GM12878 (cell line): ENCODE results near the gene ZNF366. TPM values are rescaled to one million over a fixed set of nuclear protein-coding genes. Genes with fewer than 3 reads are reported as not detected.

Experiments
- ASH2L ChIP-seq: fragments of 300-600, 200-600 bp; sonication (generic); IDR thresholded peaks from 2 replicates; pipeline ENCODE4 v1.6.1; 2017; ENCODE audit warnings: low read depth, mild to moderate bottlenecking, borderline replicate concordance
- CBFB ChIP-seq: IDR thresholded peaks from 2 replicates; pipeline ENCODE4 v1.6.1; 2016; ENCODE audit warnings: antibody characterized with exemption, low read depth
- CHD2 ChIP-seq: IDR thresholded peaks from 2 replicates; pipeline ENCODE4 v1.6.1; 2011; ENCODE audit warnings: low read depth, low read length, improper control_type of control experiment, borderline replicate concordance
- CUX1 ChIP-seq: IDR thresholded peaks from 2 replicates; pipeline ENCODE4 v1.6.1; 2012; ENCODE audit warnings: improper control_type of control experiment, low read depth, low read length; ENCODE audit not compliant: insufficient replicate concordance
- EZH2 ChIP-seq: IDR thresholded peaks from 2 replicates; pipeline ENCODE4 v1.6.1; 2012; ENCODE audit warnings: low read depth, mild to moderate bottlenecking, control low read depth, inconsistent platforms, low read length, borderline replicate concordance; ENCODE audit not compliant: control insufficient read depth
- GATAD2B ChIP-seq: fragments of 450-650 bp; conservative IDR thresholded peaks from 2 replicates; pipeline ENCODE4 v1.6.1; 2017; ENCODE audit warnings: low read depth, mild to moderate bottlenecking, moderate library complexity
- MEF2A ChIP-seq: IDR thresholded peaks from 2 replicates; pipeline ENCODE4 v1.6.1; 2011; ENCODE audit warnings: low read depth, mild to moderate bottlenecking, low read length, moderate library complexity; ENCODE audit not compliant: insufficient read depth
- MLLT1 ChIP-seq: fragments of 450-650 bp; IDR thresholded peaks from 2 replicates; pipeline ENCODE4 v1.6.1; 2016; ENCODE audit warnings: mild to moderate bottlenecking
- NBN ChIP-seq: fragments of 450-650 bp; IDR thresholded peaks from 2 replicates; pipeline ENCODE4 v1.6.1; 2016
- PAX8 ChIP-seq: fragments of 450-650 bp; IDR thresholded peaks from 2 replicates; pipeline ENCODE4 v1.6.1; 2017; ENCODE audit warnings: mild to moderate bottlenecking, moderate library complexity
- REST ChIP-seq: IDR thresholded peaks from 2 replicates; pipeline ENCODE4 v1.6.1; 2012; ENCODE audit warnings: mild to moderate bottlenecking, low read depth, low read length
- RUNX3 ChIP-seq: IDR thresholded peaks from 2 replicates; pipeline ENCODE4 v1.6.1; 2012; ENCODE audit warnings: low read length, inconsistent platforms
- SKIL ChIP-seq: fragments of 450-650 bp; IDR thresholded peaks from 2 replicates; pipeline ENCODE4 v1.6.1; 2017; ENCODE audit warnings: mild to moderate bottlenecking, low read depth, inconsistent platforms; ENCODE audit not compliant: poor library complexity, severe bottlenecking
- SP1 ChIP-seq: IDR thresholded peaks from one replicate; pipeline ENCODE4 v1.6.1; 2011; ENCODE audit warnings: low read depth, low read length
- ZSCAN29 ChIP-seq: fragments of 450-650 bp; IDR thresholded peaks from 2 replicates; pipeline ENCODE4 v1.6.1; 2017; ENCODE audit warnings: mild to moderate bottlenecking, moderate library complexity
- polyA plus RNA-seq, 11 experiments: library from polyadenylated mRNA; depleted of rRNA in 4 of 11; unstranded in 6 of 11; stranded (reverse) in 5 of 11; fragments of >200 nt; fragmentation: Nextera tagmentation in 4 of 11; fragmentation: Illumina TruSeq in 1 of 11; extraction: Ambion mirVana in 4 of 11; extraction: Trizol in 1 of 11; gene quantifications; 1 replicate in 1 of 11; 2 replicates in 10 of 11; pipeline versions ENCODE4 v1.2.1 to v1.2.3, GENCODE V29; 2011 to 2016; ENCODE audit warnings: inconsistent platforms in 2 of 11, missing spikeins in 2 of 11, low read depth in 1 of 11
- total RNA-seq, 4 experiments: library from RNA; depleted of rRNA in 3 of 4; stranded (reverse); fragments of >200 nt in 3 of 4; fragmentation: Illumina TruSeq in 1 of 4; extraction: Trizol in 1 of 4; gene quantifications; 2 replicates each; pipeline versions ENCODE4 v1.2.1 to v1.2.3, GENCODE V29; 2013 to 2021

The ZNF366 gene
- total and polyA plus RNA-seq, 10 of the 15 experiments (the other 5 are each of a cell fraction or from before 2014, with no cell fraction given): 0.01 to 0.18 (median 0.04) TPM; not detected in 6

DNA sequence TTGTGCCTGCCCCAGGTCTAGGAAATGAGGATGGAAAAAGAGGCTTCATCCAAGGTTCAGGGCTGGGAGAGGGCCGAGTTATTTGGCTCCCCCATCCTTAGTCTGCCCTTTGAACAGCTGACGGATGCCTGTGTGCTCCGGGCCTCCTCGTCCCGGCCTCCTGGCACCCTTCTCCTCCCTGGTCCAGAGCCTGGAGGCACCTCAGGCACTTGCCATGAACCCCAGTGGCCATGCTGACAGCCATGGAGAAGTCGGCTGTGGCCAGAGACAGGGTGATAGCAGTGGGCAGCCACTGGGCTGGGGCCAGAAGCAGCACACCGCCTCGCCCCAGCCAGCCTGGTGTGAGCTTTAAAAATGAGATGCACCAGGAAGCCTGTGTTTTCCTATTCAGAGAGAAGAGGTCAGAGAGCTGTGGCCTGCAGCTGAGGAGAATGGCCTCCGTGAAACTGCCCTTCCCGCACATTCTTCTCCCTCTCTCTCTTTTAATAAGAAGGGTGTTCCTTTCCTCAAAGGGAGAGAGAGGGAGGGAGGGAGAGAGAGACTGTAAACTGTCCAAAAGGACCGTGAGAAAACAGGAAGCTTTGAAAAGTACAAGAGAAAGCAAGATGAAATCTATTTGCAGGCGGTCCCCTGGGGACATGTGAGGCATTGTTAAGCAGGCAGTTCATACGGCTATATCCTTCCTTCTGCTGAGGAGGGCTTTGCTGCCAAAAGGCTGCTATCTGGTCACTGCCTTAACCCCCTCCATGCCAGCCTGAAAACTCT, 55.3 kb downstream of the ZNF366 start (continued):
- TF ChIP-seq MLLT1 (no peak), CBFB (no peak), SKIL (peak; percentile 51), NBN (peak; percentile 58; the same call in 1 of the 2 replicates), GATAD2B (peak; percentile 73), ASH2L (no peak), ZSCAN29 (no peak), RUNX3 (peak; percentile 38; the same call in 1 of the 2 replicates), CHD2 (0 out of 2 replicates have a peak, but pooled peaks have one; percentile 16), SP1 (peak; percentile 13), CUX1 (no peak), MEF2A (0 out of 2 replicates have a peak, but pooled peaks have one; percentile 33), REST (no peak), PAX8 (no peak), EZH2 (no peak)
